NB4 (cell line): Measurements from ENCODE around the gene MARK3.

ENCODE experiments used
- DNase-seq: peaks from one replicate; pipeline ENCODE4 v3.0.0; 2010; ENCODE audit warnings: low read depth
- H3K4me3 ChIP-seq: one replicate; pipeline ENCODE4 v1.5.1; 2011; ENCODE audit warnings: mild to moderate bottlenecking, low read depth, low read length, moderate library complexity
- CTCF ChIP-seq: IDR thresholded peaks from one replicate; pipeline ENCODE4 v1.5.1; 2012; ENCODE audit warnings: low read depth, low read length
- MAX ChIP-seq: IDR thresholded peaks from 2 replicates; pipeline ENCODE4 v1.6.1; 2011; ENCODE audit warnings: low read depth, low read length
- MYC ChIP-seq: IDR thresholded peaks from 2 replicates; pipeline ENCODE4 v1.6.1; 2011; ENCODE audit warnings: low read depth, low read length
- POLR2A ChIP-seq: IDR thresholded peaks from 2 replicates; pipeline ENCODE4 v1.6.1; 2011; ENCODE audit warnings: mild to moderate bottlenecking; ENCODE audit not compliant: insufficient read length; ENCODE audit errors: extremely low read depth

MARK3 gene

GRCh38 chr14:103372552-103373304 is 12.5 kb upstream of the MARK3 start:
- H3K4me3 ChIP-seq, result no peak overlapping the region
- TF ChIP-seq POLR2A, result no peak
- TF ChIP-seq MAX, result no peak
- TF ChIP-seq MYC, result no peak
- TF ChIP-seq CTCF, result no peak
- DNase-seq, result peak; percentile 84

- TF ChIP-seq POLR2A, result no peak
- TF ChIP-seq CTCF, result no peak
- no peak for TF ChIP-seq MAX
- no peak for DNase-seq
- no peak overlapping the region for H3K4me3 ChIP-seq
Observed at GRCh38 chr14:103374121-103374520, 11.1 kb upstream of the MARK3 start.

GRCh38 chr14:103377522-103378037 is 7.6 kb upstream of the MARK3 start:
- TF ChIP-seq CTCF (no peak), MAX (no peak), POLR2A (no peak), MYC (no peak)
- DNase-seq, result peak; percentile 45
- H3K4me3 ChIP-seq, result no peak overlapping the region

- TF ChIP-seq MAX, result no peak
- no peak for TF ChIP-seq CTCF
- TF ChIP-seq MYC, result no peak
- no peak for TF ChIP-seq POLR2A
- peak; percentile 89 for DNase-seq
- no peak overlapping the region for H3K4me3 ChIP-seq
Observed at GRCh38 chr14:103378038-103378854, 7.0 kb upstream of the MARK3 start.

GRCh38 chr14:103380719-103381377 is 4.4 kb upstream of the MARK3 start:
- TF ChIP-seq MYC (peak; percentile 83), MAX (peak; percentile 32; the same call in 1 of the 2 replicates), POLR2A (no peak)
- H3K4me3 ChIP-seq, result no peak overlapping the region
- DNase-seq, result peak; percentile 86
